Natural killer cell treated with Interleukin-12 subunit alpha and Interleukin-12 subunit beta and Interleukin-15 and Interleukin-18, amount 100 ng/mL, for 72 hours (primary cell): Measurements from ENCODE around the gene ADNP. TPM values are rescaled to one million over a fixed set of nuclear protein-coding genes. Genes with fewer than 3 reads are reported as not detected.
"Not testable (repeated sequence)": the region's sequence is repeated elsewhere in the genome, so short reads cannot be mapped to it uniquely, and the experiment has no call there.

ENCODE experiments used
- ATAC-seq, 2 donors: fragments of 150-1000 bp; cut with Tn5 transposase in 1 of 2; sonication (Bioruptor Pico), chemical (Tn5 transposase) in 1 of 2; 2 replicates each; pipeline ENCODE4 v1.10.0; 2021
- DNase-seq: peaks from one replicate; pipeline ENCODE4 v3.0.0; 2022; ENCODE audit warnings: low spot score
- H3K27ac Mint-ChIP-seq, 2 donors: 1 replicate in 1 of 2; 2 replicates in 1 of 2; pipeline ENCODE4 v1.8.0; 2022; ENCODE audit warnings: mixed read lengths in 2 of 2, mild to moderate bottlenecking in 1 of 2, moderate library complexity in 1 of 2
- H3K27me3 Mint-ChIP-seq, 2 donors: 1 replicate in 1 of 2; 2 replicates in 1 of 2; pipeline ENCODE4 v1.8.0; 2022; ENCODE audit warnings: mixed read lengths in 2 of 2
- H3K36me3 Mint-ChIP-seq: one replicate; pipeline ENCODE4 v1.8.0; 2022; ENCODE audit warnings: mixed read lengths
- H3K4me1 Mint-ChIP-seq, 2 donors: 1 replicate in 1 of 2; 2 replicates in 1 of 2; pipeline ENCODE4 v1.8.0; 2022; ENCODE audit warnings: low read depth in 2 of 2, mixed read lengths in 2 of 2, mild to moderate bottlenecking in 1 of 2
- H3K4me3 Mint-ChIP-seq: one replicate; pipeline ENCODE4 v1.8.0; 2022; ENCODE audit warnings: mixed read lengths
- H3K9me3 Mint-ChIP-seq: 2 replicates; pipeline ENCODE4 v1.8.0; 2022; ENCODE audit warnings: mixed read lengths
- total RNA-seq, 2 donors: library from RNA; stranded (reverse); gene quantifications; one replicate each; pipeline ENCODE4 v1.2.3, GENCODE V29; 2022

Gene ADNP
- total RNA-seq, 2 donors from 2014 or later = 55.0 to 81.8 TPM

GRCh38 chr20:50881759-50882424 lies 49.3 kb downstream of the ADNP start:
- H3K4me1 Mint-ChIP-seq, ATAC-seq, H3K9me3 Mint-ChIP-seq, H3K27ac Mint-ChIP-seq, H3K36me3 Mint-ChIP-seq, H3K4me3 Mint-ChIP-seq, DNase-seq, H3K27me3 Mint-ChIP-seq: not testable (repeated sequence)

GRCh38 chr20:50879649-50880550 lies 51.3 kb downstream of the ADNP start:
- H3K27ac Mint-ChIP-seq = no peak overlapping the region
- peak in 1 of 2 donors; percentile 50 for ATAC-seq
- H3K27me3 Mint-ChIP-seq = no peaks in the 10 kb centered on the region
- no peaks in the 10 kb centered on the region for H3K9me3 Mint-ChIP-seq
- no peaks in the 10 kb centered on the region for H3K4me1 Mint-ChIP-seq
- DNase-seq = no peak
- H3K4me3 Mint-ChIP-seq = no peak overlapping the region
- H3K36me3 Mint-ChIP-seq = no peaks in the 10 kb centered on the region

GRCh38 chr20:50877232-50877743 lies 53.9 kb downstream of the ADNP start:
- no peak for ATAC-seq
- no peaks in the 10 kb centered on the region for H3K27me3 Mint-ChIP-seq
- H3K36me3 Mint-ChIP-seq = no peaks in the 10 kb centered on the region
- no peak overlapping the region for H3K4me3 Mint-ChIP-seq
- H3K9me3 Mint-ChIP-seq = no peaks in the 10 kb centered on the region
- H3K4me1 Mint-ChIP-seq = peaks cover 0 to 4% of the 10 kb centered on the region in 2 donors
- DNase-seq = no peak
- H3K27ac Mint-ChIP-seq = no peak overlapping the region

- ATAC-seq = no peak
- Mint-ChIP-seq H3K4me3 (no peak overlapping the region), H3K9me3 (no peaks in the 10 kb centered on the region), H3K27ac (no peak overlapping the region), H3K36me3 (no peaks in the 10 kb centered on the region), H3K27me3 (no peaks in the 10 kb centered on the region), H3K4me1 (peaks cover 0 to 4% of the 10 kb centered on the region in 2 donors)
- DNase-seq = no peak
Measured at GRCh38 chr20:50876816-50877215, 54.4 kb downstream of the ADNP start.

GRCh38 chr20:50876063-50876685 lies 55.1 kb downstream of the ADNP start:
- H3K27ac Mint-ChIP-seq = no peak overlapping the region
- DNase-seq = no peak
- H3K9me3 Mint-ChIP-seq = no peaks in the 10 kb centered on the region
- no peak overlapping the region for H3K4me3 Mint-ChIP-seq
- H3K36me3 Mint-ChIP-seq = no peaks in the 10 kb centered on the region
- no peak for ATAC-seq
- H3K27me3 Mint-ChIP-seq = no peaks in the 10 kb centered on the region
- H3K4me1 Mint-ChIP-seq = peaks cover 0 to 4% of the 10 kb centered on the region in 2 donors

- Mint-ChIP-seq H3K4me3 (no peak overlapping the region), H3K27ac (no peak overlapping the region), H3K27me3 (no peaks in the 10 kb centered on the region), H3K9me3 (no peaks in the 10 kb centered on the region), H3K36me3 (no peaks in the 10 kb centered on the region), H3K4me1 (peaks cover 0 to 4% of the 10 kb centered on the region in 2 donors)
- ATAC-seq (no peak), DNase-seq (peak; percentile 46)
Measured at GRCh38 chr20:50874758-50875665, 56.2 kb downstream of the ADNP start.

GRCh38 chr20:50874111-50874757 lies 57.0 kb downstream of the ADNP start:
- H3K27me3 Mint-ChIP-seq = no peaks in the 10 kb centered on the region
- DNase-seq (no peak), ATAC-seq (peak in 1 of 2 donors; percentile 33)
- no peaks in the 10 kb centered on the region for H3K36me3 Mint-ChIP-seq
- no peak overlapping the region for H3K4me3 Mint-ChIP-seq
- no peak overlapping the region for H3K27ac Mint-ChIP-seq
- no peaks in the 10 kb centered on the region for H3K9me3 Mint-ChIP-seq
- H3K4me1 Mint-ChIP-seq = peaks cover 0 to 4% of the 10 kb centered on the region in 2 donors

- no peaks in the 10 kb centered on the region for H3K36me3 Mint-ChIP-seq
- no peaks in the 10 kb centered on the region for H3K27me3 Mint-ChIP-seq
- no peak for DNase-seq
- no peak overlapping the region for H3K27ac Mint-ChIP-seq
- H3K9me3 Mint-ChIP-seq = no peaks in the 10 kb centered on the region
- no peak for ATAC-seq
- peaks cover 0 to 4% of the 10 kb centered on the region in 2 donors for H3K4me1 Mint-ChIP-seq
- no peak overlapping the region for H3K4me3 Mint-ChIP-seq
Measured at GRCh38 chr20:50873585-50873984, 57.7 kb downstream of the ADNP start.

GRCh38 chr20:50872560-50873425 lies 58.4 kb downstream of the ADNP start:
- no peak overlapping the region for H3K27ac Mint-ChIP-seq
- DNase-seq (peak; percentile 32), ATAC-seq (no peak)
- H3K36me3 Mint-ChIP-seq = no peaks in the 10 kb centered on the region
- no peaks in the 10 kb centered on the region for H3K27me3 Mint-ChIP-seq
- H3K4me3 Mint-ChIP-seq = no peak overlapping the region
- peaks cover 0 to 4% of the 10 kb centered on the region in 2 donors for H3K4me1 Mint-ChIP-seq
- no peaks in the 10 kb centered on the region for H3K9me3 Mint-ChIP-seq

- no peak for DNase-seq
- H3K4me3 Mint-ChIP-seq = no peak overlapping the region
- H3K27me3 Mint-ChIP-seq = no peaks in the 10 kb centered on the region
- no peak overlapping the region for H3K27ac Mint-ChIP-seq
- H3K9me3 Mint-ChIP-seq = no peaks in the 10 kb centered on the region
- peaks cover 0 to 4% of the 10 kb centered on the region in 2 donors for H3K4me1 Mint-ChIP-seq
- H3K36me3 Mint-ChIP-seq = no peaks in the 10 kb centered on the region
- no peak for ATAC-seq
Measured at GRCh38 chr20:50870561-50871161, 60.6 kb downstream of the ADNP start.

GRCh38 chr20:50868509-50869495 lies 62.4 kb downstream of the ADNP start:
- H3K9me3 Mint-ChIP-seq = no peaks in the 10 kb centered on the region
- H3K36me3 Mint-ChIP-seq = no peaks in the 10 kb centered on the region
- no peak overlapping the region for H3K27ac Mint-ChIP-seq
- H3K4me3 Mint-ChIP-seq = no peak overlapping the region
- ATAC-seq (peak; percentile 17 to 41), DNase-seq (no peak)
- no peaks in the 10 kb centered on the region for H3K4me1 Mint-ChIP-seq
- H3K27me3 Mint-ChIP-seq = no peaks in the 10 kb centered on the region
